Measurements from ENCODE around the gene MLLT6.

DNA sequence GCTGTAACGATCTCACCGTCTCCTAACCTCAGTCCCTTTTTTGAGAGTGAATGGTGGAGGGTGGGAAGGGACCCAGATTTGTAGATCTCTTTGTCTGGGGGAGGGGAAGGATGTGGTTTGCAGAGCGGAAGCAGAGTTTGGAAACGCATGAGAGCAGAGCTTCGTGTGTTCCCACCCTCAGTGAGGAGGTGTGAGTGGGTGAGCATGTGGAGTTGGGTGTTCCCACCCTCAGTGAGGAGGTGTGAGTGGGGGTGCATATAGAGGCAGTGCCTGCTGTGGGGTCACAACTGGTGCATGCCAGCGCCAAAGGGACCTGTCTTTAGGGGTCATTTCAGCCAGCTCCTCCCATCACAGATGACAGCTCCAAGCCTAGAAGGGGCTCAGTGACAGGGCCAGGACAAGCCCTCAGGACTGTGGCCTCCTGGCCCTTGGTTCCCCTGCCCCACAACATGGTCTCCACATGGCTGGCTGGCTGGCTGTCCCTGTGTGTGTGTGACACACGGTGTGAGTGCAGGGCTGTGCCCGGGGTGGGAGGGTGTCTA, 23.3 kb downstream of the MLLT6 start:
- TF ChIP-seq RAD21 (CRISPR knock-in tag; IDR thresholded peaks at IDR 0.05) (no peak), SIN3A (IDR thresholded peaks at IDR 0.05; ENCODE audit: borderline replicate concordance, low read depth, low read length) (no peak), HMGXB4 (CRISPR knock-in tag; IDR thresholded peaks at IDR 0.05; ENCODE audit: borderline replicate concordance in 1 of 2, low read depth in 1 of 2) (no peak), ESRRA (CRISPR knock-in tag; IDR thresholded peaks at IDR 0.05; ENCODE audit: low read depth) (no peak), ASH2L (IDR thresholded peaks at IDR 0.05; ENCODE audit: insufficient read length, low read depth, low read length) (no peak), GABPA (IDR thresholded peaks at IDR 0.05; ENCODE audit: low read depth, low read length) (no peak), GABPA (CRISPR knock-in tag; IDR thresholded peaks at IDR 0.05; ENCODE audit: low read depth) (no peak), ZNF773 (CRISPR knock-in tag; IDR thresholded peaks at IDR 0.05; ENCODE audit: borderline replicate concordance) (no peak), SRSF4 (IDR thresholded peaks at IDR 0.05; ENCODE audit: low read depth, low read length, poor library complexity, severe bottlenecking) (no peak), ZNF3 (CRISPR knock-in tag; IDR thresholded peaks at IDR 0.05) (no peak), LBX2 (CRISPR knock-in tag; IDR thresholded peaks at IDR 0.05; ENCODE audit: borderline replicate concordance) (no peak), ZNF101 (CRISPR knock-in tag; IDR thresholded peaks at IDR 0.05; ENCODE audit: borderline replicate concordance, low read depth) (no peak), PRMT3 (CRISPR knock-in tag; IDR thresholded peaks at IDR 0.05; ENCODE audit: borderline replicate concordance, low read depth) (no peak), RXRA (CRISPR knock-in tag; IDR thresholded peaks at IDR 0.05) (no peak)

Data from HepG2 (cell line).